Measurements from ENCODE around the gene ANKRD22.

ANKRD22 gene

DNA sequence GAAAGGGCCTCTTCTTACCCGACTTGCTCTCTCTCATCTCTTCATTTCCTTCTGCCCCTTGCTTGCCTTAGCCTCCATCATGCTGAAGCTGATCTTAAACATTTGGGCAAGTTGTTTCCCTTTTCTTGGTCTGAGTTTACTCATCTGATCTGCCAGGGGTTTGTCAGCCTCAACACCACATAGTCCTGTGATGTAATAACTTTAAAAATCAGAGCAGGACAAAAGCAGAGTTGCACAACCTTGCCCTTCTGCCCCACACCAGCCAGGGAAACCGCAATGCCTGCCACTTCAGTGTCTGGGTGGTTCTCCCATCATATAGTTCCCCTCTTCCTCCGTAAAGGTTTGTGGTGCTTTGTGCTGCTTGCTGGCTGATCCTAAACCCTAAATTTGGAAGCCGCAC, 59.0 kb downstream of the ANKRD22 start:
- no peak for DNase-seq

DNA sequence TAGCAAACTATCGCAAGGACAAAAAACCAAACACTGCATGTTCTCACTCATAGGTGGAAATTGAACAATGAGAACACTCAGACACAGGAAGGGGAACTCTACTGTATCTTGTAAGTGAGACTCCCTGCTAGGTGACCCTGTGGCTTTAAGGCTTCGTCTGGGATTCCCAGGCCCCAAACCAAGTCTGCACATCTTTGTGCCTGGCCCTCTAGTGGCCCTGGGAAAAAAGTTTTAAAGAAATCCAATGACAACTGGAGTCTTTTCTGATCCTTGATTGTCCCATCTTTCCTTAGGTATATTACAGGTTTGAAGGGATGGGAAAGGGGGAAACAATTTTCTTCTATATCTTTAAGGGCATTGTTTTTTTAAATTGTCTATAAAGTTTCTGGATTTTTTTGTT, 59.7 kb downstream of the ANKRD22 start:
- DNase-seq = no peak

DNA sequence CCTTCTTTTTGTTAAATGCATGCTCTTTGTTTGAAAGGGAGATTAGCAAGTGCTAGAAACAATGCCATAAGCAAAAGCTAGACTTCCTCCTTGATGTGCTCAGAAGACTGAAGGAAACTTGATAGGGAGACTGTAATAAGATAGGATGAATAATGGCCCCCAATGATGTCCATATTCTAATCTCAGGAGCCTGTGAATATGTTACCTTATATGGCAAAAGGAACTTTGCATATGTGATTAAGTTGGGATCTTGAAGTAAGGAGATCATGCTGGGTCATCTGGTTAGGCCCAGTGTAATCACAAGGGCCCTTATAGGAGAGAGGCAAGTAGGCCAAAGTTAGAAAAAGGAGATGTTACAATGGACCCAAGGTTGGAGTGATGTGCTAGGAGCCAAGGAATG, 62.7 kb downstream of the ANKRD22 start:
- DNase-seq = no peak

DNA sequence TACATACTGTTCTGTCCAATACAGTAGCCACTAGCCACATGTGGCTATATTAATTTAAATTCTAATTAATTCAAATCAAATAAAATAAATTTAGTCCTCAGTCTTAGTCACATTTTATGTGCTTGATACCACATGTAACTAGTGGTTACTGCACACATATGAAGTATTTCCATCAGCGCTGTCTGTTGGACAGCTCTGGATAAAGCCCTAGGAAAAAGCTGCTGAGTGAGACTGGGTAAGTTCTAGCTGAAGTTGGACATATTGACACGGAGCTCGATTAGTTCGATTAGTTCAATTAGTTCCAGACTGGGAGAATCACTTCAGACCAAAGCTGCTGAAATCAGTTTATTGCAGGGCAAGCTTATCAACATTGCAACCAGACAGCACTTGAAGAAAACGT, 64.2 kb downstream of the ANKRD22 start:
- DNase-seq = no peak

DNA sequence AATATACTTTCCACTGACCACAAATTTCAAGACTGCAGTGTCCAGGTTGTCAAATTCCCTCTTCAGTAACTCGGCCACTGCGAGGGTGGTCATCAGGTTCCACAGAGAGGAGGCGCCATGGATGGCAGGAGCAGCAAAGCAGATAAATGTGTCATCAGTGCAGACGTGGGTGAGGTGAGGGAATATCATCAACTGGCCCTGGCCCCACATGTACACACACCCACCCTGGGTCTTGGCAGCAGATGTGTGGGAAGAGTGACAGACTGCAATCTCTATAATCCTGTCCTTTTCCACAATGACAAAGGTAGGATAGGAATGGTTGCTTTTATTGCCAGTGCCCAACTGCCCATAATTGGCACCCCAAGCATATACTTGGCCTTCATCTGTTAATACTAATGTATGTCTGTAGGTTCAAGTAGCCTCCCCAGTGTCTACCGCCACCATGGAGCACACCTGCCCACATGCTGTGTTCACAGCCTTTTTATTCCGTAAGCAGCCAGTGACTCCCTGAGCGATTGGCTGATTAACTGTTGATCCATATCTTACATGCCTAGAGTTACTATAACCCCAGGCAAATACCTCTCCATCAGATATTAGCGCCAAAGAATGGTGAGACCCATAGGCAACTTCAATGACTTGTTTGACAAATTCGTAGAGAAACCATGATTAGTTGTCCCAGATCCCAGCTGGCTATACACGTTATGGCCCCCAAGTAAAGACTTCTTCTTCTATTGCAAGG, 65.4 kb downstream of the ANKRD22 start:
- no peak for DNase-seq

DNA sequence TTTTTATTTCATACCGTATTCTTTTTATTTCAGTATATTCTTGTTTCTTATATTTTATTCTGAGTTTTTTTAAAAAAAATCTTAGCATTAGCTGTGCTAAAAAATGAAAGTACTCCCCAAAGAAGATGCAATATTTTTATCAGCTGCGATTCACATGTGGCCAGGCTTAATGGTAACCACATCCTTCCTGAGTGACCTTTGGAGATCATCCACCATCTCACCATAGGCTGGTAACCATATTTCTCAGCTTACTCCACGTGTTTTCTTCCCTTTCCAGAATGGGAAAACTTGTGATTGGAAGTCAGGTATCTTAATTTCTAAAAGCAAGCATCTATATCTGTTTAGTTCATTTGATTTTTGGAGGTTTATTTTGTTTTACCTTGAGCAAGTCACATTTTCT, 67.9 kb downstream of the ANKRD22 start:
- no peak for DNase-seq

DNA sequence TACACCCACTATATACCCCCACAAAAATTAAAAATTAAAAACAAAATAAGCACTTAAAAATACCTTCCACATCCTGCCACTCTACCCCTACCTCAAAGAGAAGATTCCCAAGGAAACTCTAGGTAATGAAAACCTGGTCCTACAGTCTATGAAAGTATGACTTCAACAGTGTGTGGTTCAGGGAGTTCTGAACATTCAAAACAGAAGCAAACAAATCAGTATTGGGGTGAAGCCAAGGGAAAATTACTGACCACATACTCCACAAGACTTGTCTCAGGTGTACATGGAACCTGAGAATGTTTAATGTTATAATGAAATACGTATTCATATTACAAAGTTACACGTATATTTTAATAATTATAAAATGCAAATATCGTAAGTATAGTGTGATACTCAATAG, 69.4 kb downstream of the ANKRD22 start:
- no peak for DNase-seq

DNA sequence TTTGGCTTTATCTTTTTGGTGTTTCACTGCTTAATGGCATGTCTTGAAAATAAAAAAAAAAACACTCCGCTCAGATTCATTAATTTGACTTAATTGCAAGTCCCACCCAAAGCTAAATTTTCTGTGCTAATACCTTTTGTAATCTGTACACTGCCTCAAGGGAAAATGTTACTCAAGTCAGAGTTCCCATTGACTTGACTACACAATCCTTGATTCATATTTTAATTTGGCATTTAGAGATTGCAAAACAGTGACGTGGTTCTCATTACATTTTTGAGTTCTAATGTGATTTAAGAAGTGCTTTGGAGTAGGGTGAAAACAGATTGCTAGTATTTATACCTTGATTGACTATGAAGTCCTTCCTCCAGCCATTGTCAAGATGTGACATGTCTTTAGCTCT, 70.4 kb downstream of the ANKRD22 start:
- no peak for DNase-seq
